K562 (cell line): ENCODE results near the gene PRICKLE3. TPM values are rescaled to one million over a fixed set of nuclear protein-coding genes. Genes with fewer than 3 reads are reported as not detected.

Source experiments
- ATAC-seq: fragments of 200-7000 bp; cut with Tn5 transposase; 3 replicates; pipeline ENCODE4 v1.9.1; 2020; ENCODE audit warnings: moderate library complexity
- BruUV-seq: library from RNA; stranded (reverse); fragments of 400-500 nt; replicated peaks from 2 replicates; lab custom pipeline; 2021; lab: Mats Ljungman, UMichigan
- CTCF ChIA-PET: fragments of 300-600 bp; formaldehyde crosslinking; extraction: SDS; loops from one replicate; lab custom pipeline; 2021; ENCODE audit warnings: low intra/inter-chr PET ratio; lab: Yijun Ruan, JAX
- POLR2A ChIA-PET: fragments of 300-600, 350-650 bp; sonication (Branson Sonifier 250); formaldehyde crosslinking; extraction: SDS; loops from one replicate; lab custom pipeline; 2021; ENCODE audit warnings: antibody characterized with exemption, inconsistent platforms; lab: Yijun Ruan, JAX
- DNase-seq, 4 experiments: peaks; one replicate each; pipeline versions ENCODE4 v3.0.0 to v3.0.0-alpha.2; 2011 to 2018; ENCODE audit warnings: low spot score in 3 of 4, mixed read lengths in 3 of 4; ENCODE audit errors: extremely low read depth in 1 of 4
- FAIRE-seq: peaks from 2 replicates; lab custom pipeline; 2011; peaks lifted over from hg19 to GRCh38; lab: Jason Lieb, UNC
- H2AFZ ChIP-seq: 2 replicates; pipeline ENCODE4 v1.6.0; 2011; ENCODE audit warnings: low read depth, low read length, control low read depth, inconsistent platforms
- H3K27ac ChIP-seq: fragments of 200-600 bp; 3 replicates; pipeline ENCODE4 v1.8.0; 2011; ENCODE audit warnings: low read depth, mild to moderate bottlenecking, control low read depth, inconsistent platforms, low read length, moderate library complexity, mixed read lengths; ENCODE audit errors: extremely low read depth
- H3K27me3 ChIP-seq, 2 experiments: fragments of 300-600 bp in 1 of 2; 2 replicates in 1 of 2; 3 replicates in 1 of 2; pipeline versions ENCODE4 v1.6.0 to v1.8.0; 2011; ENCODE audit warnings: inconsistent platforms in 2 of 2, low read length in 2 of 2, mild to moderate bottlenecking in 1 of 2, mixed read lengths in 1 of 2, moderate library complexity in 1 of 2; ENCODE audit not compliant: control insufficient read depth in 2 of 2, insufficient read depth in 2 of 2
- H3K36me3 ChIP-seq: fragments of 300-600 bp; 3 replicates; pipeline ENCODE4 v1.8.0; 2011; ENCODE audit warnings: mild to moderate bottlenecking, low read length, inconsistent platforms; ENCODE audit not compliant: control insufficient read depth, insufficient read depth
- H3K4me1 ChIP-seq, 2 experiments: fragments of 200-600 bp in 1 of 2; replicated peaks in 1 of 2; 2 replicates in 1 of 2; 3 replicates in 1 of 2; pipeline versions ENCODE4 v1.5.1 to v1.8.0; 2011; ENCODE audit warnings: inconsistent platforms in 2 of 2, low read length in 2 of 2, mild to moderate bottlenecking in 1 of 2, mixed read lengths in 1 of 2, moderate library complexity in 1 of 2; ENCODE audit not compliant: control insufficient read depth in 2 of 2, insufficient read depth in 2 of 2
- H3K4me2 ChIP-seq: 2 replicates; pipeline ENCODE4 v1.6.1; 2011; ENCODE audit warnings: low read length, control low read depth, inconsistent platforms, mixed read lengths; ENCODE audit not compliant: insufficient read depth
- H3K4me3 ChIP-seq: fragments of 200-600 bp; sonication (generic), shearing (Covaris generic); 2 replicates; pipeline ENCODE4 v1.5.1; 2016; ENCODE audit warnings: control low read depth, inconsistent platforms
- H3K79me2 ChIP-seq: fragments of 200-600 bp; 3 replicates; pipeline ENCODE4 v1.8.0; 2011; ENCODE audit warnings: low read length, inconsistent platforms; ENCODE audit not compliant: control insufficient read depth, insufficient read depth
- H3K9ac ChIP-seq, 2 experiments: 2 replicates each; pipeline versions ENCODE4 v1.6.0 to v1.6.1; 2011; ENCODE audit warnings: low read depth in 2 of 2, low read length in 2 of 2, control low read depth in 1 of 2, inconsistent platforms in 1 of 2, mild to moderate bottlenecking in 1 of 2, mixed read lengths in 1 of 2; ENCODE audit not compliant: insufficient read depth in 1 of 2
- H3K9me1 ChIP-seq: one replicate; pipeline ENCODE4 v1.6.0; 2011; ENCODE audit warnings: inconsistent platforms, mild to moderate bottlenecking, low read length, moderate library complexity; ENCODE audit not compliant: control insufficient read depth, insufficient read depth
- H3K9me3 ChIP-seq: replicated peaks from 2 replicates; pipeline ENCODE4 v1.5.1; 2011; ENCODE audit warnings: low read depth, low read length, inconsistent platforms; ENCODE audit not compliant: control insufficient read depth, insufficient read depth
- H4K20me1 ChIP-seq: replicated peaks from 2 replicates; pipeline ENCODE4 v1.6.1; 2011; ENCODE audit warnings: low read length, inconsistent platforms, mixed read lengths; ENCODE audit not compliant: control insufficient read depth, insufficient read depth
- BHLHE40 ChIP-seq: IDR thresholded peaks from 2 replicates; pipeline ENCODE4 v1.6.1; 2011; ENCODE audit warnings: low read length, improper control_type of control experiment
- CREBBP ChIP-seq: IDR thresholded peaks from one replicate; pipeline ENCODE4 v1.6.1; 2012; ENCODE audit warnings: low read depth, mild to moderate bottlenecking, control low read depth, inconsistent platforms, low read length
- NONO ChIP-seq, 2 experiments: fragments of 200-400 bp in 1 of 2; fragments of 450-650 bp in 1 of 2; formaldehyde crosslinking in 1 of 2; IDR thresholded peaks; 2 replicates each; pipeline ENCODE4 v1.6.1; 2017; ENCODE audit warnings: low read depth in 2 of 2, mild to moderate bottlenecking in 2 of 2, moderate library complexity in 2 of 2, low read length in 1 of 2
- NR4A1 ChIP-seq, 2 experiments: fragments of 250-450 bp in 1 of 2; fragments of 450-650 bp in 1 of 2; sonication (Bioruptor Pico) in 1 of 2; IDR thresholded peaks; 2 replicates each; pipeline versions ENCODE4 v1.4.0 to v1.6.1; 2016 to 2020; ENCODE audit warnings: mild to moderate bottlenecking in 2 of 2, missing compliant biosample characterization in 1 of 2, missing genetic modification characterization in 1 of 2, moderate library complexity in 1 of 2
- RBM14 ChIP-seq: fragments of 200-400 bp; formaldehyde crosslinking; IDR thresholded peaks from 2 replicates; pipeline ENCODE4 v1.6.1; 2018; ENCODE audit warnings: low read depth, mild to moderate bottlenecking, low read length, moderate library complexity, borderline replicate concordance; ENCODE audit not compliant: insufficient read depth
- TBP ChIP-seq: optimal IDR thresholded peaks from 2 replicates; pipeline ENCODE3; 2011; ENCODE audit warnings: low read depth, low read length, improper control_type of control experiment
- ZNF764 ChIP-seq: fragments of 250-450 bp; sonication (Bioruptor Pico); IDR thresholded peaks from 2 replicates; pipeline ENCODE4 v1.4.0; 2020; ENCODE audit warnings: low read depth, mild to moderate bottlenecking, moderate library complexity
- WGBS: fragments of 100-300 bp; shearing (Covaris generic); methylation state at CpG from one replicate; pipeline ENCODE4 v1.1.6; 2016; ENCODE audit warnings: low coverage, mixed read lengths; ENCODE audit not compliant: insufficient coverage; ENCODE audit errors: missing lambda C conversion rate; 5-methylcytosine and 5-hydroxymethylcytosine counted together
- in situ Hi-C: fragments of 300-500 bp; cut with MboI; formaldehyde crosslinking; loops from 4 replicates; pipeline ENCODE4 v1.15.0; 2018; ENCODE audit warnings: inconsistent platforms, mixed read lengths
- intact Hi-C: fragments of 100-400 bp; cut with micrococcal nuclease; formaldehyde crosslinking; loops from 2 replicates; pipeline ENCODE4 v1.14.2; 2022
- polyA plus RNA-seq, 8 experiments: library from polyadenylated mRNA; depleted of rRNA in 4 of 8; stranded (reverse) in 5 of 8; unstranded in 3 of 8; fragments of >200 nt; fragmentation: Nextera tagmentation in 2 of 8; fragmentation: Illumina TruSeq in 1 of 8; extraction: Ambion mirVana in 2 of 8; extraction: Trizol in 1 of 8; gene quantifications; 2 replicates each; pipeline versions ENCODE4 v1.2.1 to v1.2.3, GENCODE V29; 2011 to 2014; ENCODE audit warnings: inconsistent platforms in 1 of 8, missing spikeins in 1 of 8
- total RNA-seq, 7 experiments: library from RNA; depleted of rRNA in 6 of 7; stranded (reverse); fragments of >200 nt in 6 of 7; fragmentation: Illumina TruSeq in 2 of 7; extraction: Trizol in 2 of 7; gene quantifications; 2 replicates each; pipeline versions ENCODE4 v1.2.1 to v1.2.3, GENCODE V29; 2011 to 2021; ENCODE audit warnings: low replicate concordance in 1 of 7
- TF ChIP-seq, protein P1 (sequence below): fragments of 200-800 bp; sonication (Bioruptor generic); IDR thresholded peaks from 2 replicates; pipeline ENCODE4 v1.6.1; 2017; ENCODE audit warnings: missing genetic modification characterization, missing compliant biosample characterization
- TF ChIP-seq, protein P2 (sequence below): fragments of 450-650 bp; formaldehyde crosslinking; IDR thresholded peaks from 2 replicates; pipeline ENCODE4 v1.4.0; 2022; ENCODE audit warnings: missing genetic modification characterization
- TF ChIP-seq, protein P3 (sequence below): sonication (generic); formaldehyde crosslinking; IDR thresholded peaks from 2 replicates; pipeline ENCODE4 v1.8.1; 2023; ENCODE audit warnings: mild to moderate bottlenecking, missing genetic modification reagents
- TF ChIP-seq, protein P4 (sequence below): fragments of 250-450 bp; sonication (Bioruptor Pico); IDR thresholded peaks from 2 replicates; pipeline ENCODE4 v1.8.0; 2021; ENCODE audit warnings: borderline replicate concordance, mild to moderate bottlenecking, moderate library complexity; ENCODE audit not compliant: poor library complexity, severe bottlenecking
- TF ChIP-seq, protein P5 (sequence below), 2 experiments: fragments of 250-450 bp in 1 of 2; fragments of 450-650 bp in 1 of 2; sonication (Bioruptor Pico) in 1 of 2; IDR thresholded peaks; 2 replicates each; pipeline versions ENCODE4 v1.6.1 to v1.8.0; 2016 to 2021; ENCODE audit warnings: mild to moderate bottlenecking in 2 of 2, moderate library complexity in 2 of 2, missing compliant biosample characterization in 1 of 2, missing genetic modification characterization in 1 of 2

Gene PRICKLE3
- total and polyA plus RNA-seq, 9 of the 15 experiments (the other 6 are each of a cell fraction or from before 2014, with no cell fraction given), result 1.1 to 44.3 (median 14.0) TPM

DNA sequence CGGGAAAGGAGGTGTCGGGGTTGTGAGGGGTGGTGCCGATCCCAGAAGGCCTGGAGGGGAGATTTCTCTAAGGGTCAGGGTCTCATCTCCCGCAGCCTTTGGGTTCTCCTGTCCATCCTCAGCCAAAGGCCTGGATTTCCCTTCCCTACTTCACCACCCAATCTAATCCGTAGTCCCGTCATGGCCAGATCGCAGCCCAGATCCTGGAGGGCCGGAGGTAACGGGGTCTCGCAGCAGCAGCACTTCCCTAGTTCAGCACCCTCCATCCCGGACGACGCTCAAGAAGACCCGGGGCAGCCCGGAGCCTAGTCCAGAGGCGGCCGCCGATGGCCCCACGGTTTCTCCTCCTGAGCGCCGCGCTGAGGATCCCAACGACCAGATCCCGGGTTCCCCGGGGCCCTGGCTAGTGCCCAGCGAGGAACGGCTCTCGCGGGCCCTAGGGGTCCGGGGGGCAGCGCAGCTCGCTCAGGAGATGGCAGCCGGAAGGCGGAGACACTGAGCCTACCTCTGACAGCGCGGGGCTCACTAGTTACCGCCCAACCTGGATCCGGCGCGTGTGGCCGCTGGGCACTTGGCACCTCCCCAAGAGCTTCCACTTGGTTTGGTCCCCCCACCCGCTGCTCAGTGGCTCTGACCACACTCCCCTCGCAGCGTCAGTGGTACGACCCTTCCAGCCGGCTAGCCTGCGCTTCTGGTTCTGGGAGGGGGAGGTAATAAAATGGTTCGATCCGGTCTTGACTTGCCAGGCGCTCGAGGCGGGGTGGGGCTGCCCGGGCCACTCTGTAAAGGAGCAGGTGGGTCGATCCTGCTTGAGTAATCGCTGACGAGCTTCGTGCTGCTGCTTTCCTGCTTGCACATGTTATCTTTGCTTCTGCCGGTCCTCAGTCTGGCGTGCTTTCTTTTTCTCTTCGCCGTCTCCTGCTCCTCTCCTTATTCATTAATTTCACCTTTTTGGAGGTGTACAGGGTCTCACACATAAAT is 20.0 kb downstream of the PRICKLE3 start:
- H3K27ac ChIP-seq, result peak overlapping the region; percentile 86
- in situ Hi-C loops, result no loop called here
- WGBS, result 66% methylated on average over 28 of the region's 61 CpGs
- DNase-seq (peak; percentile 49 to 69 (median 61)), FAIRE-seq (no peak), ATAC-seq (peak; percentile 37)
- BruUV-seq, result no TSS peak
- H3K4me3 ChIP-seq, result no peak overlapping the region; the same call in 1 of the 2 replicates
- no peaks in the 10 kb centered on the region for H3K9me3 ChIP-seq
- H4K20me1 ChIP-seq, result no peaks in the 10 kb centered on the region
- H3K36me3 ChIP-seq, result no peaks in the 10 kb centered on the region
- POLR2A ChIA-PET, result interaction anchor here (1.0 to 2.1 kb wide), 3 partner anchors 8 to 11 kb away, joined by 3 to 8 read pairs (median 5); no protein-coding TSS in a partner anchor
- H3K27me3 ChIP-seq, result no peaks in the 10 kb centered on the region
- intact Hi-C loops, result no loop called here
- peaks cover 45 to 56% of the 10 kb centered on the region in 2 experiments for H3K4me1 ChIP-seq
- H3K9ac ChIP-seq, result peak overlapping the region; percentile 87 to 89
- peaks cover 13% of the 10 kb centered on the region; the same call in 1 of the 3 replicates for H3K79me2 ChIP-seq
- CTCF ChIA-PET, result no interaction called here
- H2AFZ ChIP-seq, result peak overlapping the region; percentile 86
- no peaks in the 10 kb centered on the region for H3K9me1 ChIP-seq
- H3K4me2 ChIP-seq, result peak overlapping the region; percentile 81
- peak; percentile 47 for TF ChIP-seq BHLHE40
- TF ChIP-seq, protein P1, sequence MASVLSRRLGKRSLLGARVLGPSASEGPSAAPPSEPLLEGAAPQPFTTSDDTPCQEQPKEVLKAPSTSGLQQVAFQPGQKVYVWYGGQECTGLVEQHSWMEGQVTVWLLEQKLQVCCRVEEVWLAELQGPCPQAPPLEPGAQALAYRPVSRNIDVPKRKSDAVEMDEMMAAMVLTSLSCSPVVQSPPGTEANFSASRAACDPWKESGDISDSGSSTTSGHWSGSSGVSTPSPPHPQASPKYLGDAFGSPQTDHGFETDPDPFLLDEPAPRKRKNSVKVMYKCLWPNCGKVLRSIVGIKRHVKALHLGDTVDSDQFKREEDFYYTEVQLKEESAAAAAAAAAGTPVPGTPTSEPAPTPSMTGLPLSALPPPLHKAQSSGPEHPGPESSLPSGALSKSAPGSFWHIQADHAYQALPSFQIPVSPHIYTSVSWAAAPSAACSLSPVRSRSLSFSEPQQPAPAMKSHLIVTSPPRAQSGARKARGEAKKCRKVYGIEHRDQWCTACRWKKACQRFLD (CRISPR knock-in tag), result 0 out of 2 replicates have a peak, but pooled peaks have one; percentile 25
- TF ChIP-seq, protein P2, sequence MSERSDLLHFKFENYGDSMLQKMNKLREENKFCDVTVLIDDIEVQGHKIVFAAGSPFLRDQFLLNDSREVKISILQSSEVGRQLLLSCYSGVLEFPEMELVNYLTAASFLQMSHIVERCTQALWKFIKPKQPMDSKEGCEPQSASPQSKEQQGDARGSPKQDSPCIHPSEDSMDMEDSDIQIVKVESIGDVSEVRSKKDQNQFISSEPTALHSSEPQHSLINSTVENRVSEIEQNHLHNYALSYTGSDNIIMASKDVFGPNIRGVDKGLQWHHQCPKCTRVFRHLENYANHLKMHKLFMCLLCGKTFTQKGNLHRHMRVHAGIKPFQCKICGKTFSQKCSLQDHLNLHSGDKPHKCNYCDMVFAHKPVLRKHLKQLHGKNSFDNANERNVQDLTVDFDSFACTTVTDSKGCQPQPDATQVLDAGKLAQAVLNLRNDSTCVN (CRISPR knock-in tag), result no peak
- TF ChIP-seq, protein P3, sequence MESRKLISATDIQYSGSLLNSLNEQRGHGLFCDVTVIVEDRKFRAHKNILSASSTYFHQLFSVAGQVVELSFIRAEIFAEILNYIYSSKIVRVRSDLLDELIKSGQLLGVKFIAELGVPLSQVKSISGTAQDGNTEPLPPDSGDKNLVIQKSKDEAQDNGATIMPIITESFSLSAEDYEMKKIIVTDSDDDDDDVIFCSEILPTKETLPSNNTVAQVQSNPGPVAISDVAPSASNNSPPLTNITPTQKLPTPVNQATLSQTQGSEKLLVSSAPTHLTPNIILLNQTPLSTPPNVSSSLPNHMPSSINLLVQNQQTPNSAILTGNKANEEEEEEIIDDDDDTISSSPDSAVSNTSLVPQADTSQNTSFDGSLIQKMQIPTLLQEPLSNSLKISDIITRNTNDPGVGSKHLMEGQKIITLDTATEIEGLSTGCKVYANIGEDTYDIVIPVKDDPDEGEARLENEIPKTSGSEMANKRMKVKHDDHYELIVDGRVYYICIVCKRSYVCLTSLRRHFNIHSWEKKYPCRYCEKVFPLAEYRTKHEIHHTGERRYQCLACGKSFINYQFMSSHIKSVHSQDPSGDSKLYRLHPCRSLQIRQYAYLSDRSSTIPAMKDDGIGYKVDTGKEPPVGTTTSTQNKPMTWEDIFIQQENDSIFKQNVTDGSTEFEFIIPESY, result peak; percentile 99
- TF ChIP-seq NONO (IDR thresholded peaks at IDR 0.05; ENCODE audit: low read depth in 2 of 2, low read length in 1 of 2), result peak in 1 of 2 experiments; percentile 76; a peak in 1 of 4 replicates
- no peak for TF ChIP-seq TBP
- no peak for TF ChIP-seq RBM14
- TF ChIP-seq ZNF764, result no peak
- TF ChIP-seq, protein P4, sequence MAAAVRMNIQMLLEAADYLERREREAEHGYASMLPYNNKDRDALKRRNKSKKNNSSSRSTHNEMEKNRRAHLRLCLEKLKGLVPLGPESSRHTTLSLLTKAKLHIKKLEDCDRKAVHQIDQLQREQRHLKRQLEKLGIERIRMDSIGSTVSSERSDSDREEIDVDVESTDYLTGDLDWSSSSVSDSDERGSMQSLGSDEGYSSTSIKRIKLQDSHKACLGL, result no peak
- TF ChIP-seq, protein P5, sequence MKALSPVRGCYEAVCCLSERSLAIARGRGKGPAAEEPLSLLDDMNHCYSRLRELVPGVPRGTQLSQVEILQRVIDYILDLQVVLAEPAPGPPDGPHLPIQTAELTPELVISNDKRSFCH (CRISPR knock-in tag; IDR thresholded peaks at IDR 0.05), result no peak
- TF ChIP-seq, protein P5 (tag; IDR thresholded peaks at IDR 0.05), result no peak
- TF ChIP-seq NR4A1 (CRISPR knock-in tag; IDR thresholded peaks at IDR 0.05), result no peak
- 0 out of 2 replicates have a peak, but pooled peaks have one; percentile 12 for TF ChIP-seq NR4A1 (tag; IDR thresholded peaks at IDR 0.05)
- no peak for TF ChIP-seq CREBBP
